GM18507 (cell line): Measurements from ENCODE around the gene MYLK.

ENCODE experiments used
- DNase-seq: peaks from one replicate; pipeline ENCODE4 v3.0.0; 2011; ENCODE audit warnings: low read depth; ENCODE audit not compliant: insufficient read length; ENCODE audit errors: extremely low spot score
- FAIRE-seq: peaks from 2 replicates; lab custom pipeline; 2011; peaks lifted over from hg19 to GRCh38; lab: Jason Lieb, UNC

The MYLK gene

GRCh38 chr3:123781138-123781537 lies 103.0 kb downstream of the MYLK start:
- no peak for FAIRE-seq
- no peak for DNase-seq

GRCh38 chr3:123780656-123781055 lies 103.5 kb downstream of the MYLK start:
- FAIRE-seq: no peak
- DNase-seq: no peak

GRCh38 chr3:123779655-123780231 lies 104.4 kb downstream of the MYLK start:
- no peak for FAIRE-seq

GRCh38 chr3:123778991-123779622 lies 105.0 kb downstream of the MYLK start:
- DNase-seq: no peak
- FAIRE-seq: no peak

More at GRCh38 chr3:123779655-123780231, 104.4 kb downstream of the MYLK start:
- no peak for DNase-seq

- DNase-seq (no peak), FAIRE-seq (no peak)
These were observed 105.6 kb downstream of the MYLK start for GRCh38 chr3:123778525-123778924.

DNA sequence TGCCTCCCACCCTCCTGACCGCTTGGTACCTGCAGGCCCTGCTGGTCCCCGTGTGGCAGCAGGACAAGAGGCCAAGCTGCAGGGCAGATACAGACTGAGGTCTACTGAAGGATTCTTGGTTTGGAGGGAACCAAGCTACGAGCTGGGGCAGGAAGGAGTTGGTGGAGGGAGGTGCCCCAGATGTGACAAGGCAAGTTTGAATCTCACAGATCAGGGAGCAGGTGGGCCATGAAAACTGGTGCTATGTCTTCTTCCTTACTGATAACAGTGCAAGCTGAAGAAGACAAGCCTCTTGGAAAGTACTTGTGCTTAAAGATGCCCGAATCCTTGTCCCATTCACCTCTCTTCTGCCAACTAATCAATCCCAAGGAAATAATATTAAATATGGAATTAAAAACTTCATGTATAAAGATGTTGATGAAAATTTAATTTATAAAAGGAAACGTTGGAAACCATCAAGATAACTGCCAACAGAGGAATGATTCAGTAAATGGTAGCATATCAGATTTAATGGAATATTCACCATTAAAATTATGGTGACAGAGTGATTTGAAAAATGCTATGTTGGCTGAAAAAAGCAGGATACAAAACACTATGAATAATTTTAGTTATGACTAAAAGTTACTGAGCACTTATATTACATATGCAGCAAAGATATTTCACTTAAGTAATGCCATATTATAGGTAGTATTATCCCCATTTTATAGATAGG lies 107.9 kb downstream of the MYLK start:
- DNase-seq (no peak), FAIRE-seq (no peak)

DNA sequence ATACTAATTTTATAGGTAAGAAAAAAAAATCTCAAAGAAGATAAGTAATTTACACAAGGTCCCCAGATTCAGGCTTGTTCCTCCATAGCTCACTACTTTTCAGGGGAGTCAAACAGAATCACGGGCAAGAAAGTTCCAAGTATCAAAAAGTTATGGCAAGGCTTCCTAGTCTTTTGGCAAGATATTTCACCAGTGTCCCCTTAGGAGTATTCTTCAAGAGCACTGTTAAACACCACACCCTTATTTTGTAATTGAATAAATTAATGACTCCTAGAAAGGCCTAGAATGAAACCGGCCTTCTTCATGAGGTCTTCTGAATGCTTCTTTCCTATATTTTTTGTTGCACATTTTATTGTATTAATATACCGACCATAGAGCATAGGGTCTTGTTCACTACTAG lies 109.7 kb downstream of the MYLK start:
- DNase-seq (no peak), FAIRE-seq (no peak)

GRCh38 chr3:123773681-123774431 lies 110.3 kb downstream of the MYLK start:
- FAIRE-seq (no peak), DNase-seq (no peak)

- no peak for FAIRE-seq
- DNase-seq: no peak
These were observed 114.8 kb downstream of the MYLK start for GRCh38 chr3:123769356-123769743.

- no peak for DNase-seq
- no peak for FAIRE-seq
These were observed 115.4 kb downstream of the MYLK start for GRCh38 chr3:123768480-123769355.

GRCh38 chr3:123767564-123768292 lies 116.4 kb downstream of the MYLK start:
- FAIRE-seq: no peak

DNA sequence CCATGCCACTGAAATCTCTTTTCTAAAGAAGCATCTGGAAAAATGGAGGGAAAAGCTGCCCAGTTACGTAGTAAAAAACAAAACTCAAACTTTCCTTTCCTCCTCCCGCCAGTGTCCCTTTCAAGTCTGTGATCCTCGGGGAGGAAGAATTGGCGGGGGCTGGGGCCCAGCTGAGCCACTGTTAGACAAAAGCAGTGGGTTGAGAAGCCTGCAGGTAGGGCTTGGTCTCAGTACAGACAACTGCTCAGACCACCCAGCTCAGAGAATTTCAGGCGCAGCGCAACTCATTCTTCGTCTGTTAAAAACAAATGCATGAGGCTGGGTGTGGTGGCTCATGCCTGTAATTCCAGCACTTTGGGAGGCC lies 117.1 kb downstream of the MYLK start:
- FAIRE-seq: no peak
- no peak for DNase-seq

More at GRCh38 chr3:123767564-123768292, 116.4 kb downstream of the MYLK start:
- no peak for DNase-seq

DNA sequence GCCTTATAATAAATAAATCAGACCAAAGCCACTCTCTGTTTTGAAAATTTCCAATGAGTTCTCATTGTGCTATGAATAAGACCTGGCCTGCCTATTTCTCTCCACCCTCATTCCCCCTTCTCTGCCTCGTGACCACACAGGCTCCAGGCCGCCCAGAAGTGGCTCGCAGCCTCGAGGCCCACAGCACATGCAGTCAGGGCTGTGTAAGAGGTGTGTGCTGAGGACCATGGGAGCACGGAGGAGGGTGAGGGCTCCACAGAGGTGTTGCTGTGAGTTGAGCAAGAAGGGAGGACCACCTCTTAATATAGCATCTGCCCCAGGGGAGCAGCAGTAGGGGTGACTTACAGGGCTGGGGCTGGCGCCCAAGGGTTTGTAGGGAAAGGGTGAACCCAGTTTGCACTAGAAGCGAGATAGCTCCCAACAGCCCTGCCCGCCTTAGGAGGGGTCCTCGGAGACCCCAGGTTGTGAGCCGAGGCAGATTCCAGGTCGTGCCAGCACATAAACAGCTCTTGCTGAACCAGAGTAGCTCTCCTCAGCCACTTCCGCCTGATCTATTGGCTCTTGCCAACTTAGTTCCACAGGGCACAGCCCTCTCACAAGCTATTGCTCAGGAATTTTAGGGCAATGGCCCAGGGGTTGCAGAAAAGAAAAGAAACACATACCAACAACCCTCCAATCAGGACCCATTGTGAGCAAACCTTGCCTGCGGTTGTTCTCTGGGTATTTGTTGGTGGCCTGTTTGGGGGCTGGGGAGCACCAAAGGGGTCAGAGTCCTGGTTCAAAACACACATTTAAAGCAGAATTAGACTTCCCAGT lies 117.7 kb downstream of the MYLK start:
- DNase-seq (no peak), FAIRE-seq (no peak)

- FAIRE-seq (peak; percentile 88), DNase-seq (no peak)
These were observed 118.5 kb downstream of the MYLK start for GRCh38 chr3:123765475-123766128.

DNA sequence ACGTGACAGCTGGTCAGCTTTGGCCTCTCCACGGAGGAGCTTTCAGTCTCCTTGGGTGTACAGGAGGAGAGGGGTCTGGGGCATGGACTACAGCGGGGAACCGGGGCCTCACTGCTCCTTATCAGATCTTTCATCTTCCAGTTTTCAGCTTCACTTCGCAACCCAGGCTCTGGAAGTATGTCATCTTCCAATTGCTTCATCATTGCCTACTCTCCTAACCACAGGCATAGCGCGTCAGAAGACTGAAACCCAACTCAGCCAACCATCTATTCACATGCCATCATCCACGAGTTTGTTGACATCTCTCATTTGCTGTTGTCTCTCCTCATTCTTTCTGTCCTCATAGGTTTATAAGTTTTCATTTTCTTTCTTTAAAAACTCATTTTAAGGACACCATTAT lies 119.5 kb downstream of the MYLK start:
- DNase-seq (no peak), FAIRE-seq (no peak)

- FAIRE-seq: no peak
- DNase-seq: no peak
These were observed 121.3 kb downstream of the MYLK start for GRCh38 chr3:123762805-123763204.

DNA sequence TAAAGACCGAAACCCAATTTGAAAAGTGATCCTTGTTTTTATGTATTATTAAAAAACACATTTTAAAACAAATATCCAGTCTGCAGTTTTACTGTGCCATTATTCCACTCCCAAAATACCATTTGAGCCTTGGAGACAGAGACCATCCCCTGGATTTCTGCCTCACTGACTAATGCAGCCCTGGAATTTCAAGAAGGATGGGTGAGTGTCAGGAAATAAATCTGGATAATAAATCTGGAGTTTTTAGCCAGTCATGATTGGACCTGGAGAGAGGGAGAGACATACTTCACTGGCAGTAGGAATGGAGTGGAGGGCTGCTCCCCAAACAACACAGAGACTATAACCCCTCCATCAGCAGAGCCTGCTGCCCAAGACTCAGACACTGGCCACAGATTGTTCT lies 123.3 kb downstream of the MYLK start:
- FAIRE-seq (no peak), DNase-seq (no peak)

GRCh38 chr3:123759871-123760270 lies 124.3 kb downstream of the MYLK start:
- peak; percentile 46 for FAIRE-seq
- no peak for DNase-seq
